Measurements from ENCODE around the gene CD84. TPM values are rescaled to one million over a fixed set of nuclear protein-coding genes. Genes with fewer than 3 reads are reported as not detected.
"Not testable (repeated sequence)": the region's sequence is repeated elsewhere in the genome, so short reads cannot be mapped to it uniquely, and the experiment has no call there.

CD84 gene
- total RNA-seq, 2 donors from 2014 or later = 66.2 to 71.6 TPM

- ATAC-seq (no peak), DNase-seq (no peak)
- Mint-ChIP-seq H3K4me3 (peak overlapping the region; percentile 80), H3K4me1 (peaks cover 47% of the 10 kb centered on the region), H3K27me3 (no peaks in the 10 kb centered on the region), H3K27ac (peak overlapping the region; percentile 98), H3K36me3 (ENCODE audit: low read depth) (no peaks in the 10 kb centered on the region)
- H3K9me3 ChIP-seq (ENCODE audit: control insufficient read depth, low read length, poor library complexity, severe bottlenecking) = no peaks in the 10 kb centered on the region
Measured at GRCh38 chr1:160540859-160541233, 38.5 kb downstream of the CD84 start.

GRCh38 chr1:160539990-160540858 lies 39.1 kb downstream of the CD84 start:
- DNase-seq (peak in 2 of 3 donors; percentile 23 to 24), ATAC-seq (peak; percentile 94)
- no peaks in the 10 kb centered on the region for H3K27me3 Mint-ChIP-seq
- peaks cover 47% of the 10 kb centered on the region for H3K4me1 Mint-ChIP-seq
- H3K36me3 Mint-ChIP-seq (ENCODE audit: low read depth) = no peaks in the 10 kb centered on the region
- peak overlapping the region; percentile 98 for H3K27ac Mint-ChIP-seq
- peak overlapping the region; percentile 80 for H3K4me3 Mint-ChIP-seq
- H3K9me3 ChIP-seq (ENCODE audit: control insufficient read depth, low read length, poor library complexity, severe bottlenecking) = no peaks in the 10 kb centered on the region

GRCh38 chr1:160539684-160539989 lies 39.7 kb downstream of the CD84 start:
- Mint-ChIP-seq H3K4me3 (peak overlapping the region; percentile 80), H3K36me3 (ENCODE audit: low read depth) (no peaks in the 10 kb centered on the region), H3K4me1 (peaks cover 43% of the 10 kb centered on the region), H3K27ac (peak overlapping the region; percentile 98), H3K27me3 (no peaks in the 10 kb centered on the region)
- no peak for ATAC-seq
- DNase-seq = no peak
- no peaks in the 10 kb centered on the region for H3K9me3 ChIP-seq (ENCODE audit: control insufficient read depth, low read length, poor library complexity, severe bottlenecking)

GRCh38 chr1:160538985-160539651 lies 40.2 kb downstream of the CD84 start:
- no peaks in the 10 kb centered on the region for H3K27me3 Mint-ChIP-seq
- peaks cover 42% of the 10 kb centered on the region for H3K4me1 Mint-ChIP-seq
- peak overlapping the region; percentile 80 for H3K4me3 Mint-ChIP-seq
- H3K9me3 ChIP-seq (ENCODE audit: control insufficient read depth, low read length, poor library complexity, severe bottlenecking) = no peaks in the 10 kb centered on the region
- DNase-seq (no peak), ATAC-seq (no peak)
- peak overlapping the region; percentile 98 for H3K27ac Mint-ChIP-seq
- no peaks in the 10 kb centered on the region for H3K36me3 Mint-ChIP-seq (ENCODE audit: low read depth)

GRCh38 chr1:160537714-160538665 lies 41.3 kb downstream of the CD84 start:
- DNase-seq (no peak), ATAC-seq (no peak)
- Mint-ChIP-seq H3K27me3 (no peaks in the 10 kb centered on the region), H3K4me3 (no peak overlapping the region), H3K27ac (peak overlapping the region; percentile 98), H3K4me1 (peaks cover 39% of the 10 kb centered on the region), H3K36me3 (ENCODE audit: low read depth) (no peaks in the 10 kb centered on the region)
- H3K9me3 ChIP-seq (ENCODE audit: control insufficient read depth, low read length, poor library complexity, severe bottlenecking) = no peaks in the 10 kb centered on the region

- DNase-seq = no peak
- Mint-ChIP-seq H3K27me3 (no peaks in the 10 kb centered on the region), H3K27ac (no peak overlapping the region), H3K4me1 (peaks cover 13% of the 10 kb centered on the region), H3K36me3 (ENCODE audit: low read depth) (no peaks in the 10 kb centered on the region), H3K4me3 (no peak overlapping the region)
- H3K9me3 ChIP-seq (ENCODE audit: control insufficient read depth, low read length, poor library complexity, severe bottlenecking) = no peaks in the 10 kb centered on the region
- ATAC-seq = no peak
Measured at GRCh38 chr1:160534823-160535605, 44.3 kb downstream of the CD84 start.

GRCh38 chr1:160532557-160532813 lies 46.8 kb downstream of the CD84 start:
- not testable (repeated sequence) for H3K36me3 Mint-ChIP-seq (ENCODE audit: low read depth); H3K9me3 ChIP-seq (ENCODE audit: control insufficient read depth, low read length, poor library complexity, severe bottlenecking); DNase-seq; H3K27me3 Mint-ChIP-seq; H3K4me3 Mint-ChIP-seq; H3K4me1 Mint-ChIP-seq; ATAC-seq; H3K27ac Mint-ChIP-seq

GRCh38 chr1:160531809-160532556 lies 47.3 kb downstream of the CD84 start:
- not testable (repeated sequence) for DNase-seq; H3K27ac Mint-ChIP-seq; H3K27me3 Mint-ChIP-seq; H3K36me3 Mint-ChIP-seq (ENCODE audit: low read depth); H3K9me3 ChIP-seq (ENCODE audit: control insufficient read depth, low read length, poor library complexity, severe bottlenecking); ATAC-seq; H3K4me3 Mint-ChIP-seq; H3K4me1 Mint-ChIP-seq

GRCh38 chr1:160529401-160529952 lies 49.8 kb downstream of the CD84 start:
- not testable (repeated sequence) for H3K27me3 Mint-ChIP-seq; H3K36me3 Mint-ChIP-seq (ENCODE audit: low read depth); H3K9me3 ChIP-seq (ENCODE audit: control insufficient read depth, low read length, poor library complexity, severe bottlenecking); ATAC-seq; DNase-seq; H3K27ac Mint-ChIP-seq; H3K4me3 Mint-ChIP-seq; H3K4me1 Mint-ChIP-seq

GRCh38 chr1:160523789-160524188 lies 55.5 kb downstream of the CD84 start:
- not testable (repeated sequence) for H3K27me3 Mint-ChIP-seq; ATAC-seq; DNase-seq; H3K36me3 Mint-ChIP-seq (ENCODE audit: low read depth); H3K9me3 ChIP-seq (ENCODE audit: control insufficient read depth, low read length, poor library complexity, severe bottlenecking)
- Mint-ChIP-seq H3K4me1 (peaks cover 42% of the 10 kb centered on the region), H3K4me3 (peak overlapping the region; percentile 7), H3K27ac (peak overlapping the region; percentile 32)

GRCh38 chr1:160522622-160523345 lies 56.5 kb downstream of the CD84 start, which contains the start of gene SLAMF6:
Gene SLAMF6 (minus strand): TSS chr1:160523255. CDS start chr1:160523192, 63 bp downstream.
- H3K9me3 ChIP-seq (ENCODE audit: control insufficient read depth, low read length, poor library complexity, severe bottlenecking) = no peaks in the 10 kb centered on the region
- peak in 2 of 3 donors; percentile 11 to 14 for DNase-seq
- Mint-ChIP-seq H3K36me3 (ENCODE audit: low read depth) (peaks cover 2% of the 10 kb centered on the region), H3K4me3 (peak within 1 kb of the TSS; percentile 94), H3K27ac (peak within 1 kb of the TSS; percentile 97), H3K4me1 (peaks cover 50% of the 10 kb centered on the region), H3K27me3 (no peaks in the 10 kb centered on the region)
- ATAC-seq = peak; percentile 76
